Stomach (tissue), 4 donors: ENCODE measurements around the gene DCC.

ENCODE experiments used
- CTCF ChIP-seq, 7 experiments: fragments of 450-650 bp in 4 of 7; fragments of 200-600 bp in 3 of 7; sonication (generic) in 3 of 7; IDR thresholded peaks; one replicate each; pipeline ENCODE4 v1.5.1; 2016 to 2019; ENCODE audit warnings: antibody characterized with exemption in 7 of 7, control low read depth in 2 of 7, mild to moderate bottlenecking in 1 of 7
- POLR2A ChIP-seq, 4 donors: fragments of 450-650 bp; IDR thresholded peaks; one replicate each; pipeline ENCODE4 v1.6.1; 2016; ENCODE audit warnings: antibody characterized with exemption in 4 of 4, control low read depth in 2 of 4, mild to moderate bottlenecking in 1 of 4, moderate library complexity in 1 of 4

- TF ChIP-seq POLR2A (IDR thresholded peaks at IDR 0.05) (no peak), CTCF (IDR thresholded peaks at IDR 0.05) (no peak)
Observed at GRCh38 chr18:52902188-52902587, 562.2 kb downstream of the DCC start.
